NAMALWA (cell line): ENCODE measurements around the gene ST3GAL4.
A peak's percentile ranks its signal among the peaks of the same experiment; 100 is the strongest.
"Not testable (repeated sequence)": the region's sequence is repeated elsewhere in the genome, so short reads cannot be mapped to it uniquely, and the experiment has no call there.

Source experiments
- DNase-seq: peaks from one replicate; pipeline ENCODE4 v3.0.0-alpha.2; 2015; ENCODE audit warnings: low spot score

ST3GAL4 gene

GRCh38 chr11:126346946-126347345 is 8.5 kb upstream of the ST3GAL4 start:
- not testable (repeated sequence) for DNase-seq

DNA sequence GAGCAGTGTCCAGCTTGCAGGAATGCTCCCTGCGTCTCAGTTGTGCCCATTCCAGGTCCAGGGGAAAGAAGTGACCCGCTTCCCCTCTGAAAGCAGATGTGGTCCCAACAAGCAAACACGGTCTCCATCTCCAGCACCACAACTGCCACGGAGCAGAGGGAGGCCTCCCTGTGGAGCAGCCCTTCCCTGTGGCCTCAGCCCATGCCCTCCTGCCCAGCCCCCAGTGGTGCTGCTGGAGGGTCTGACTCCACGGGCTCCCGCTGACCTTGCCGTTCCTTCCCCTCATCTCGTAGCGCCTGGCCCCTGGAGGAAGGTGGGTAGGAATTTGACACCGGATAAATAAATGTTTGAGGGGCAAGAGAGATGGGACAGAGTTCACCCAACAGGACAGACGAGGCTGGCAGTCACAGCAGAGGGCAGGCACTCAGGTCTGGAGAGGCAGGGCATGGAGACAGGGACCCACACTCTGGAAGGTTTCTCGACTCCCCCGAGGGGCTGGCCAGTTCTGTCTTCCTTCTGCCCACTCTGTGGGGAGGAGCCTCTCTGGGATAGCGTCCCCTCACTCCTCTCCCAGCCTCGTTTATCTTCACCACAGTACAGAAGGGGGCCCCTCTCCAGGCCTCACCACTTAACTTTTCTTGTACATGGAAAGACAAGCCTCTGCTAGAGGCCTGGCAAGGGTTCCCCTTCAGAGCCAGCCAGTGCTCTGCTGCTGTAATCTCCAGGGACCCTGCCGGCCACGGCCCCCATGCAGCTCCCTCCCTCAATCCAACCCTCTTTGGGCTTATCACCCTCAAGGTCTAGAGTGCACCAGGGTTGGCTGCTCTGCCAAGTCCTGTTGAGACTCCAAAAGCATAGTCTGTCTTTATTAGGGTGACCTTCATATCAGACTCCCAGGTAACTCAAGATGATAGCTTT is 7.5 kb upstream of the ST3GAL4 start:
- DNase-seq = no peak

GRCh38 chr11:126348806-126349582 is 6.5 kb upstream of the ST3GAL4 start:
- no peak for DNase-seq

DNA sequence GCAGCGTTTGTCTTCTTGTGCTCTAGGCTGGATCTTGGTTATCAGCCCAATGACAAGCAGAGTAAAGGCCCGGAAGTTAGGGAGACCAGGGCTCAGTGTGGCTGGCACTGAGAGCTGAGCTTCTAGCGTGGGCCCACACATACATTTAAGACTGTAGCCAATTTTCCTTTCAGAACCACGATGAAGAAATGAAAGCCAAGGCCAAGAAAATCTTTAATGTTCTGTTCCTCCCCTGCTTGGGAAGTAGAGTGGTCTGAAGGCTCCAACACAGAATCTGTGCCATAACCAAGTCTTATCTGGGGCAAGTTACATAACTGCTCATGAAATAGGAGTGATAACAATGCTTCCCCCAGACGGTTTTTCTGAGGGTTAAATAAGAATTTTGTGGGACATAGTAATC is 4.7 kb upstream of the ST3GAL4 start:
- DNase-seq = no peak

DNA sequence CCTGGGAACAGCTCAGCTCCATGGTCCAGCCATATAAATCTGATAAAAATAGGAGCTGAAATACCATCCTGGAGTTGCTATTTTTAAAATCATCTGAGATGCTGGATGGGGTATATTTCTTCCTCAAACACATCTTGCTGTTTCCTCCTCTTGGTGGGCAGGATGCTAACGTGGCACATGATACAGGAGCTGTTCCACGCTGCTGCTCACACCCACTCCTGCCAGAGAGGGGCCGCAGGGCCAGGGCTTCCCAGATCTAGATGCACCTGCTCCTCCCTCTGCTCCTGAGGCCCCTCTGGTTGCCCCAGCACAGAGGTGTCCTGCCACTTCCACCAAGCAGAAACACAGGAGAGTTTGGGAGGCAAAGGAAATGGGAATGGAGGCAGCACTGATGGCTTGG is 3.3 kb upstream of the ST3GAL4 start:
- DNase-seq = no peak

DNA sequence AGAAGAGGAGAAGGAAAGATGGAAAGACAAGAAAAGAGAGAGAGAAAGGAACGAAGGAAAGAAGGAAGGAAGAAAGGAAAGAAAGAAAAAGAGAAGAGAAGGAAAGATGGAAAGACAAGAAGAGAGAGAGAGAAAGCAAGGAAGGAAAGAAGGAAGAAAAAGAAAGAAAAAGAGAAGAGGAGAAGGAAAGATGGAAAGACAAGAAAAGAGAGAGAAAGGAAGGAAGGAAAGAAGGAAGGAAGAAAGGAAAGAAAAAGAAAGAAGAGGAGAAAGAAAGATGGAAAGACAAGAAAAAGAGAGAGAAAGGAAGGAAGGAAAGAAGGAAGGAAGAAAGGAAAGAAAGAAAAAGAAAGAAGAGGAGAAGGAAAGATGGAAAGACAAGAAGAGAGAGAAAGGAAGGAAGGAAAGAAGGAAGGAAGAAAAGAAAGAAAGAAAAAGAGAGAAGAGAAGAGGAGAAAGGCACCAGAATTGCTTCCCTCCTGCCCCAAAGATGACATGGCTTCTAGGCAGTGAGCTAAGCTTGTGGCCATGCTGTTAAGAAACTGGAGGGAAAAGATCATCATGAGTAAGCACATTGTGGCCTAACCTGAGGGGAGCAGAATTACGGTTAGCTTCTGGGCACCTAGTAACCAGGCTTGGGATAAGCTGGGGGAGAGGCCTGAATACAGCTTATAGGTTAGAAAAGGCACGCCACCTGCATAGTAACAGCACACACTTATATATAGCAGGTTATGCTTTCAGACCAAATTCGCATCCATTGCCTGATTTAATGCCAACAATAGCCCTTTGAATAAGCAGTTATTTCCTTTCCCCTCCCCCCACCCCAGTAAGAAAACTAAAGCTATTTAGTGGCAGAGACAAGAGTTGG is 2.3 kb upstream of the ST3GAL4 start:
- peak; percentile 34 for DNase-seq

GRCh38 chr11:126354631-126355323 is 709 bp upstream of the ST3GAL4 start:
- DNase-seq = peak; percentile 26

- peak; percentile 9 for DNase-seq
Observed at GRCh38 chr11:126355926-126356897, 726 bp downstream of the ST3GAL4 start.

DNA sequence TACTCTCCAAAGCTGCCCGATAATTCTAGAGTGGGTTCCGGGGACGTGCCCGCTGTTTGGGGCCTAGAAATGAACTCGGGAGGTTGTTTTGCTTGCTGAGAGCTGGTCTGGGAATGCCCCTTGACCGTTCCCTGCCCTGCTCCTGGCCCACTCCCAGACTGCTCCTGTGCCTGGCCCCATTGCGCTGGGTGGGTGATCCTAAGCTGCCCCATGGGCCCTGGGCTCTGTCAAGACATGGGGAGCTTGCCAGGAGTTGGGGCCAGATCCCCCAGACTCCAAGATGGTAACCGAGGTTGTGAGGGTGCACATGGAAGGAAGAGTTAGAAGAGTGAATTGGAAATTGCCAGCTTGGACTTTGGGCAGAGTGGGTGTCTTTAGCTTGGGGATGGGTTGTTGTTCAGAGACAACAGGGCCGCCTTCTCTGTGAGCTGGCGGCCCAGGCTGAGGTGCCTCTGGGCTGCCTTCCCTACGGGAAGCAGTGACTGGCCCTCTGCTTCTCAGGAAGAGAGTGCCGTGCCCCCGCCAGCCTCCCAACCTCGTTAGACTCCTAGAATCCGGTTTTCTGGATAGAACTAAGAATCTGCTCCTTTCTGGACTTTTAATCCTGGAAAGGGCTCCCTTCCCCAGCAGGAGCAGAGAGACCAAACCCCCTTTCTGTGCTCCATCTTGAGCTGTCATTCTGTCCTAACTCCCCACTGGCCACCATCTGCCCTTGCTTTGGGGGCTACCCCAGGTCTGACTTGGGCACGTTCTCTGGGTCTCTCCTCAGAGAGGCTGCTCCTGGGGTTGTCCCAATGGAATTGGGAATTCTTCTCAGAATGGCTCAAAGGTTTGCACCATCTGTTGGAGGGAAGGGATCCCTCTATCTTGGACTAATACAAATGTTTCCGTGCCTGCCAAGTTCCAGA is 1.8 kb downstream of the ST3GAL4 start:
- no peak for DNase-seq

DNA sequence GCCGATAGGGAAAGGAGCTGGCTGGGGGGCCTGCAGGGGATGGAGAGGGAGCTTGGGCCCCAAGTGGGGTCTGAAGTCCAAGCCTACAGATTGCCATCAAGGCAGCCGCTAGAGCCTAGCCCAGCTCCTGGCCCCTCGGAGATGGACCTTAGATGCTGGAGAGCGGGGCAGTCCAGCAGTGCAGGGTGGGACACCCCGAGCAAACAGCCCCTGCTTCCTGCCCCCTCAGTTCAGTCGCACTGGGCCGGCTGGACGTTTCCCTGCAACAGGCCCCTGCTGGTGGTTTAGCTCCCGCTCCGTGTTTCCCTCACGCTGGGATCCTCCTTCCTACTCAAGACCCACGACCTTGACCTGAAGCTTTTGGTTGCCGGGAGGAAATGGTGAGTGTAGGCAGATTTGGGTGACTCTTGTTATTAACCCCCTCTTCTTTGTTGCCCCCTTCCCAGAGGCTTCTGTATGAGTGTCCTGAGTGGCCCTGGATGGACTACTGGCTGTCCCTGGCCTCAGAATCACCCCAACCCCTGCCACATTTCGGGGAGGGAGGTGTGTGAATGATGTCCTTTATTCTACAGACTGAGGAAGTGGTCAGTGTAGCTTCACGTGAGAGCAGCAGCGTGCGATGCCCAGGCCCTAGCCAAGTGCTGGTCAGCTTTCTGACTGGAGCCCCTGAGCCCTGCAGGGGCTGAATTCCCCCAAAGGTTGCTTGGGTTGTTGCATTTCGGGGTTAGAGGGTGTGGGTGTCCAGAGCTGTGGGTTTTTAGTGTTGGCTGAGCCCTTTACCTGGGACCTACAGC is 2.7 kb downstream of the ST3GAL4 start:
- no peak for DNase-seq

DNA sequence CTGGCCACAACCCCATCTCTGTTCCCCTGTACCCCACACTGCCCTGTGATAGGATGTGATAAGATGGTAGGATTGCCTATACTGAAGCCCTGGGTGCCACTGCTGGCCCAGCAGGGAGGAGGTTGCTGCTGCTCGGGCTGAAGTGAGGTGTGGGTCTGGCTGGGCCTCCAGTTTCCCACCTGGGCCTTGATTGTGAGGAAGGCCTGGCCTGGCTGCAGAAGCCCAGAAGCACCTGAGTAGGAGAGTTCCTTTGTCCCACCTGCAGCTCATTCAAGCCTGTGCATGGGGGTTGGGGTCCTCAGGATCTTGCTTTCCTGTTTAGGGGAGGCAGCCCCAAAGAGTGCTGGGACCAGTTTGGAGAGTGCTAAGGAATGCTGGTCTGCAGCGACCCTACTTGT is 3.3 kb downstream of the ST3GAL4 start:
- no peak for DNase-seq

DNA sequence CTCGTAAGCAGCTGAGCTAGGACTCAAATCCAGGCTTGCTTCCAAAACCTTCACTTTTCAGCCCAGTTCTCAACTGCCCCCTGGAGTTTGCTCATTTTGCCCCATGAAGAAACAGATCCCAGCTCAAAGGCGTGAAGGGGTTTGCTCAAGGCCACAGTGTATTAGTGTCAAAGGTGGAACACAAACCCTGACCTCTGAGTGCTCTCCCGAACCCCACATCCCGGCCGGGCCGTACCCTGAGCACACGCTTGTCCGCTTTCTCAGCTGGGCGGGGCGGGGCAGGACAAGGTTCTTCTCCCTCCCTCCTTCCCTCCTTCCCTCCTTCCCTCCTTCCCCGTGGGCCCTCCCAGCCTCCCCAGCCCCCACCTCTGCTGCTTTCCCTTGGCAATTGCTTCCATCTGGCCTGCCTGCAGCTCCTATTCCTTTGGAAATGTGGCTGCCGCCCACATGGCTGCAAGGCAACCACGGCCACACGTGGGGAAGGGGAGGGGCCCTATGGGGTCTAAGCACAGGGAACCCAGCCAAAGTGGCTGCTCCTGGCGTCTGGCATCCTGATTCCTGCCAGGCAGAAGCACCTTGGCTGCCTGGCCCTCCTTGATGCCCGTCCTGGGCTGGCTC is 4.1 kb downstream of the ST3GAL4 start:
- no peak for DNase-seq

GRCh38 chr11:126360049-126360446 is 4.6 kb downstream of the ST3GAL4 start:
- no peak for DNase-seq

DNA sequence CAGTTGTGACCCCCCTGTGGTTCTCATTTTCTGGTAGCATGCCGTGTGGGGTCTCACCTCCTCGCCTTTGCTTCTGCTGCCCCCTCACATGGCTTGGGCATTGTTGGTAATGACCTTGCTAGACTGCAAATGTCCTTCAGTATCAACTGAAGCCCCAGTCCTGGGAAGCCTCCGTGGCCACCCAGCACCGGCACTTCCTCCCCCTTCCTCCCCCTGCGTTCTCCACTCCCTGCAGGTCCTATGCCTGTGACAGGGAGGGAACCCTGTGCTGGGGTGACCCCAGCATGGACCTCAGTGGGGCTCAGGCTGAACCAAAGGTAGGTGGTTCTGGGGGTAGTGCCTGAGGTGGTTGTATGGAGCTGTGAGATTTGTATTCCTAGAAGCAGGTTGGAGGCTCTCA is 5.9 kb downstream of the ST3GAL4 start:
- no peak for DNase-seq

GRCh38 chr11:126362879-126363655 is 7.6 kb downstream of the ST3GAL4 start:
- DNase-seq = no peak

DNA sequence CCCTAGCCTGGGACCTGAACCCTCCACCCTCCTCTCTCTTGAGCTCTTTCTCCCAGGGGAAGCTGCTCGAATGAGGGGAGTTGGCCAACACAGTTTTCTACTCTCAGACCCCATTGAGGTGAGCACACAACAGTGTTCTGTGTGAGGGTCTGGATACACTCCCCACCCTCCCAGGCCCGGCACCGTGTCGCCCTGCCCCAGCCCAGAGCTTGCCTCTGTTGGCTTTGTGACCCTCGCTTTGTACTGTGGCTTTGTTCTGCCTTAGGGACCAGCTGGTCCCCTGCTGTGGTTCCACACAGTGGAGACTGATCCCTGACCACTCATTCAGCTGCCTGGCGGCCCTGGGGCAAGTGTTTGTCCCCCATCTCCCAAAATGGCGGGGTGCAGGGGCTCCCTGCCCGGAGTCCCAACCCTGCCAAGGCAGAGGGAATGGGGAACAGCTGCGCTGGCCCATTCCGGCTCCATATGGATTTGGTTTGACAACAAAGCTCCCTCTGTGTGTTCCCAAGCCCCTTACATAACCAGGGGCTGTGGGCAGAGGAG is 8.3 kb downstream of the ST3GAL4 start:
- DNase-seq = no peak

- not testable (repeated sequence) for DNase-seq
Observed at GRCh38 chr11:126364735-126365134, 9.2 kb downstream of the ST3GAL4 start.
